GM23338 (cell line): Measurements from ENCODE around the gene PPP1R3D.

ENCODE experiments used
- CREB1 ChIP-seq: fragments of 250-450 bp; sonication (Bioruptor Pico); IDR thresholded peaks from 2 replicates; pipeline ENCODE4 v1.5.0; 2020; ENCODE audit warnings: low read depth, mild to moderate bottlenecking, moderate library complexity
- EZH2 ChIP-seq: fragments of 200-600 bp; sonication (generic); IDR thresholded peaks from one replicate; pipeline ENCODE4 v1.8.0; 2017; ENCODE audit warnings: antibody characterized with exemption, mild to moderate bottlenecking, low read depth; ENCODE audit not compliant: unreplicated experiment
- EZH2phosphoT487 ChIP-seq: fragments of 200-600 bp; sonication (generic); IDR thresholded peaks from one replicate; pipeline ENCODE4 v1.8.1; 2018; ENCODE audit warnings: antibody characterized with exemption; ENCODE audit not compliant: unreplicated experiment
- JUNB ChIP-seq: IDR thresholded peaks from one replicate; pipeline ENCODE4 v1.6.1; 2016; ENCODE audit warnings: antibody characterized with exemption; ENCODE audit not compliant: unreplicated experiment
- NANOG ChIP-seq: IDR thresholded peaks from 2 replicates; pipeline ENCODE4 v1.6.1; 2016; ENCODE audit warnings: antibody characterized with exemption, borderline replicate concordance
- POLR2AphosphoS5 ChIP-seq: IDR thresholded peaks from 2 replicates; pipeline ENCODE4 v1.6.1; 2016; ENCODE audit warnings: antibody characterized with exemption, low read depth
- STAT1 ChIP-seq: IDR thresholded peaks from one replicate; pipeline ENCODE4 v1.6.1; 2016; ENCODE audit warnings: antibody characterized with exemption; ENCODE audit not compliant: unreplicated experiment
- ZNF114 ChIP-seq: fragments of 250-450 bp; sonication (Bioruptor Pico); IDR thresholded peaks from 2 replicates; pipeline ENCODE4 v1.5.0; 2020; ENCODE audit warnings: mild to moderate bottlenecking, moderate library complexity
- ZNF331 ChIP-seq: fragments of 250-450 bp; sonication (Bioruptor Pico); IDR thresholded peaks from 2 replicates; pipeline ENCODE4 v1.5.0; 2020; ENCODE audit warnings: low read depth, mild to moderate bottlenecking, moderate library complexity
- ZNF462 ChIP-seq: fragments of 250-450 bp; sonication (Bioruptor Pico); IDR thresholded peaks from 2 replicates; pipeline ENCODE4 v1.5.0; 2020; ENCODE audit warnings: mild to moderate bottlenecking, moderate library complexity
- TF ChIP-seq, protein P1 (sequence below), 2 experiments: fragments of 200-600 bp in 1 of 2; sonication (generic) in 1 of 2; conservative IDR thresholded peaks; 2 replicates each; pipeline versions ENCODE4 v1.5.1 to v1.6.1; 2016 to 2017; ENCODE audit warnings: antibody characterized with exemption in 2 of 2, low read depth in 2 of 2, mild to moderate bottlenecking in 2 of 2, moderate library complexity in 1 of 2
- TF ChIP-seq, protein P2 (sequence below): IDR thresholded peaks from one replicate; pipeline ENCODE4 v1.6.1; 2018; ENCODE audit warnings: antibody characterized with exemption; ENCODE audit not compliant: unreplicated experiment
- TF ChIP-seq, protein P3 (sequence below): IDR thresholded peaks from 2 replicates; pipeline ENCODE4 v1.6.1; 2016; ENCODE audit warnings: antibody characterized with exemption

DNA sequence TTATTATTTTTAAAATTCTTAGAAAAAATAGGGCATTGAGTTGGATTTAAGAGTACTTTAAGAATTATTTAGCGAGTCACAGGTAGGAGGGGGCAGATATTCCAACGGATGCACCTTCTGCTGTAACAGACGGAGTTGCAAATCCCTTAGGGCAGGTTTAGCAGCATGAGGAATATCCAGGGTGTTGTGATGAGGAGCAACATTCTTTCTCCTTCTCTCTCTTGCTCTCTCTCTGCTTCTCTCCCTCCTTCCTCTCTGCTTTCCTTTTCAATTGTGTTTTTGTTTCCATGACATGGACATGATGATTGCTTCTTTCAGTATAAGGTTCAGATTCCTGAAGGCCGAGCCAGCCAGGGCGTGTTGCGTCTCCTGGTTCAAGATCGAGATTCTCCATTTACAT lies 47.0 kb upstream of the PPP1R3D start:
- no peak for TF ChIP-seq EZH2phosphoT487
- TF ChIP-seq, protein P1, sequence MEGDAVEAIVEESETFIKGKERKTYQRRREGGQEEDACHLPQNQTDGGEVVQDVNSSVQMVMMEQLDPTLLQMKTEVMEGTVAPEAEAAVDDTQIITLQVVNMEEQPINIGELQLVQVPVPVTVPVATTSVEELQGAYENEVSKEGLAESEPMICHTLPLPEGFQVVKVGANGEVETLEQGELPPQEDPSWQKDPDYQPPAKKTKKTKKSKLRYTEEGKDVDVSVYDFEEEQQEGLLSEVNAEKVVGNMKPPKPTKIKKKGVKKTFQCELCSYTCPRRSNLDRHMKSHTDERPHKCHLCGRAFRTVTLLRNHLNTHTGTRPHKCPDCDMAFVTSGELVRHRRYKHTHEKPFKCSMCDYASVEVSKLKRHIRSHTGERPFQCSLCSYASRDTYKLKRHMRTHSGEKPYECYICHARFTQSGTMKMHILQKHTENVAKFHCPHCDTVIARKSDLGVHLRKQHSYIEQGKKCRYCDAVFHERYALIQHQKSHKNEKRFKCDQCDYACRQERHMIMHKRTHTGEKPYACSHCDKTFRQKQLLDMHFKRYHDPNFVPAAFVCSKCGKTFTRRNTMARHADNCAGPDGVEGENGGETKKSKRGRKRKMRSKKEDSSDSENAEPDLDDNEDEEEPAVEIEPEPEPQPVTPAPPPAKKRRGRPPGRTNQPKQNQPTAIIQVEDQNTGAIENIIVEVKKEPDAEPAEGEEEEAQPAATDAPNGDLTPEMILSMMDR (conservative IDR thresholded peaks at IDR 0.05; ENCODE audit: low read depth in 2 of 2): no peak
- TF ChIP-seq POLR2AphosphoS5: no peak
- TF ChIP-seq STAT1: no peak
- no peak for TF ChIP-seq NANOG
- no peak for TF ChIP-seq EZH2
- TF ChIP-seq CREB1 (CRISPR knock-in tag): no peak
- TF ChIP-seq, protein P2, sequence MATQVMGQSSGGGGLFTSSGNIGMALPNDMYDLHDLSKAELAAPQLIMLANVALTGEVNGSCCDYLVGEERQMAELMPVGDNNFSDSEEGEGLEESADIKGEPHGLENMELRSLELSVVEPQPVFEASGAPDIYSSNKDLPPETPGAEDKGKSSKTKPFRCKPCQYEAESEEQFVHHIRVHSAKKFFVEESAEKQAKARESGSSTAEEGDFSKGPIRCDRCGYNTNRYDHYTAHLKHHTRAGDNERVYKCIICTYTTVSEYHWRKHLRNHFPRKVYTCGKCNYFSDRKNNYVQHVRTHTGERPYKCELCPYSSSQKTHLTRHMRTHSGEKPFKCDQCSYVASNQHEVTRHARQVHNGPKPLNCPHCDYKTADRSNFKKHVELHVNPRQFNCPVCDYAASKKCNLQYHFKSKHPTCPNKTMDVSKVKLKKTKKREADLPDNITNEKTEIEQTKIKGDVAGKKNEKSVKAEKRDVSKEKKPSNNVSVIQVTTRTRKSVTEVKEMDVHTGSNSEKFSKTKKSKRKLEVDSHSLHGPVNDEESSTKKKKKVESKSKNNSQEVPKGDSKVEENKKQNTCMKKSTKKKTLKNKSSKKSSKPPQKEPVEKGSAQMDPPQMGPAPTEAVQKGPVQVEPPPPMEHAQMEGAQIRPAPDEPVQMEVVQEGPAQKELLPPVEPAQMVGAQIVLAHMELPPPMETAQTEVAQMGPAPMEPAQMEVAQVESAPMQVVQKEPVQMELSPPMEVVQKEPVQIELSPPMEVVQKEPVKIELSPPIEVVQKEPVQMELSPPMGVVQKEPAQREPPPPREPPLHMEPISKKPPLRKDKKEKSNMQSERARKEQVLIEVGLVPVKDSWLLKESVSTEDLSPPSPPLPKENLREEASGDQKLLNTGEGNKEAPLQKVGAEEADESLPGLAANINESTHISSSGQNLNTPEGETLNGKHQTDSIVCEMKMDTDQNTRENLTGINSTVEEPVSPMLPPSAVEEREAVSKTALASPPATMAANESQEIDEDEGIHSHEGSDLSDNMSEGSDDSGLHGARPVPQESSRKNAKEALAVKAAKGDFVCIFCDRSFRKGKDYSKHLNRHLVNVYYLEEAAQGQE: no peak
- no peak for TF ChIP-seq ZNF114
- TF ChIP-seq, protein P3, sequence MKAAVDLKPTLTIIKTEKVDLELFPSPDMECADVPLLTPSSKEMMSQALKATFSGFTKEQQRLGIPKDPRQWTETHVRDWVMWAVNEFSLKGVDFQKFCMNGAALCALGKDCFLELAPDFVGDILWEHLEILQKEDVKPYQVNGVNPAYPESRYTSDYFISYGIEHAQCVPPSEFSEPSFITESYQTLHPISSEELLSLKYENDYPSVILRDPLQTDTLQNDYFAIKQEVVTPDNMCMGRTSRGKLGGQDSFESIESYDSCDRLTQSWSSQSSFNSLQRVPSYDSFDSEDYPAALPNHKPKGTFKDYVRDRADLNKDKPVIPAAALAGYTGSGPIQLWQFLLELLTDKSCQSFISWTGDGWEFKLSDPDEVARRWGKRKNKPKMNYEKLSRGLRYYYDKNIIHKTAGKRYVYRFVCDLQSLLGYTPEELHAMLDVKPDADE: no peak
- TF ChIP-seq JUNB: no peak
- TF ChIP-seq ZNF331 (CRISPR knock-in tag): no peak
- TF ChIP-seq ZNF462: no peak
